Upper lobe of right lung (tissue), 1 donor: ENCODE measurements around the gene FILIP1L. TPM values are rescaled to one million over a fixed set of nuclear protein-coding genes. Genes with fewer than 3 reads are reported as not detected.

ENCODE experiments used
- ATAC-seq: fragments of 200-7000 bp; cut with Tn5 transposase; one replicate; pipeline ENCODE4 v1.9.1; 2020; ENCODE audit warnings: mild to moderate bottlenecking, moderate library complexity
- DNase-seq: peaks from one replicate; pipeline ENCODE4 v3.0.0-alpha.2; 2020
- H3K27ac ChIP-seq: fragments of 200-600 bp; one replicate; pipeline ENCODE4 v1.8.0; 2022
- H3K27me3 ChIP-seq: fragments of 200-600 bp; one replicate; pipeline ENCODE4 v1.8.0; 2022; ENCODE audit warnings: mild to moderate bottlenecking
- H3K36me3 ChIP-seq: fragments of 200-600 bp; one replicate; pipeline ENCODE4 v1.8.0; 2022
- H3K4me1 ChIP-seq: fragments of 200-600 bp; one replicate; pipeline ENCODE4 v1.8.0; 2022
- H3K4me3 ChIP-seq: fragments of 200-600 bp; one replicate; pipeline ENCODE4 v1.8.0; 2022; ENCODE audit warnings: mild to moderate bottlenecking
- H3K9me3 ChIP-seq: fragments of 200-600 bp; one replicate; pipeline ENCODE4 v1.8.0; 2022
- intact Hi-C: fragments of 100-400 bp; cut with DNase I; formaldehyde crosslinking; loops from one replicate; pipeline ENCODE4 v1.11.0; 2022
- total RNA-seq: library from RNA; stranded (reverse); fragmentation: NEBNext Ultra II Directional; extraction: Animal tissue kit (Norgen Biotek cat#: 25700); gene quantifications from one replicate; pipeline ENCODE4 v1.2.1, GENCODE V29; 2021
- TF ChIP-seq, protein P1 (sequence below): fragments of 200-600 bp; IDR thresholded peaks from one replicate; pipeline ENCODE4 v1.8.0; 2022; ENCODE audit warnings: antibody characterized with exemption
- donor health status: DM: no; HTN: yes; CAD: no; lungs with severe emphysema.

FILIP1L gene
- total RNA-seq, 1 donor from 2014 or later: 43.2 TPM

DNA sequence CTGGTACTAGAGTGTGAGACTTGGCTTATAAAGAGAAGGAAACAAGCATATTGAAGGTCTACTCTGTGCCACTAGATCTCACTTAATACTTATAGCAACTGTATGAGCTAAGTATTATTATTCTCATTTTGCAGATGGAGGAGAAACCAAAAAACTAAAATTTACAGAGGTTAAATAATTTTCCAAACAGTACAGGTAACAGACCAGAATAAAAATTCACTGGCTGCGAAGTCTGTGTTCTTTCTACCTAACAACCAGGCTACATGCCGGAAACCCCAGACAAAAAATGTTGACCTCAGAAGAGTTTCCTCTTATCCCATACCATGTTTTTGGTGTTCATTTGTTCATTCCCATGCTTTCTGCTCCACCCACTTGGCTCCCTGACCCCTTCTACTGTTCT, 250.0 kb downstream of the FILIP1L start:
- no peak overlapping the region for H3K27ac ChIP-seq

DNA sequence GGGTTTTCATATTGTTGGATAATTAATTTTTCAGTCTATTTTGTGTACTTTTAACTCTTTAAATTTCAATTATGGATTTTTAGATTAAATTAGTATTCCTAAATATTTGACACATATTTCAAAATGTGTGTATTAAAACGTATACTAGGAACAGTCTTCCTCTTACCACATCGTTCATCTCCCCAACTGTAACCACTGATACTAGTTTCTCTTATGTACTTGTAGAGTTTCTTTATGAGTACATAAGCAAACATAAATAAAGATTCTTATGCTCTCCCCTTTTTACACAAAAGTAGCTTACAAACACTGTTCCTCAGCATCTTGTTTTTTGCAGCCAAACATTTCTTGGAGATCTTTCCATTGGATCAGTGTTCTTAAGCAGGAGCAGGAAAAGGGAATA, 250.7 kb downstream of the FILIP1L start:
- Histone ChIP-seq H3K9me3 (no peaks in the 10 kb centered on the region), H3K4me1 (peaks cover 25% of the 10 kb centered on the region), H3K27me3 (no peaks in the 10 kb centered on the region), H3K4me3 (no peak overlapping the region), H3K36me3 (peaks cover 15% of the 10 kb centered on the region), H3K27ac (no peak overlapping the region)
- intact Hi-C loops: no loop called here
- TF ChIP-seq, protein P1, sequence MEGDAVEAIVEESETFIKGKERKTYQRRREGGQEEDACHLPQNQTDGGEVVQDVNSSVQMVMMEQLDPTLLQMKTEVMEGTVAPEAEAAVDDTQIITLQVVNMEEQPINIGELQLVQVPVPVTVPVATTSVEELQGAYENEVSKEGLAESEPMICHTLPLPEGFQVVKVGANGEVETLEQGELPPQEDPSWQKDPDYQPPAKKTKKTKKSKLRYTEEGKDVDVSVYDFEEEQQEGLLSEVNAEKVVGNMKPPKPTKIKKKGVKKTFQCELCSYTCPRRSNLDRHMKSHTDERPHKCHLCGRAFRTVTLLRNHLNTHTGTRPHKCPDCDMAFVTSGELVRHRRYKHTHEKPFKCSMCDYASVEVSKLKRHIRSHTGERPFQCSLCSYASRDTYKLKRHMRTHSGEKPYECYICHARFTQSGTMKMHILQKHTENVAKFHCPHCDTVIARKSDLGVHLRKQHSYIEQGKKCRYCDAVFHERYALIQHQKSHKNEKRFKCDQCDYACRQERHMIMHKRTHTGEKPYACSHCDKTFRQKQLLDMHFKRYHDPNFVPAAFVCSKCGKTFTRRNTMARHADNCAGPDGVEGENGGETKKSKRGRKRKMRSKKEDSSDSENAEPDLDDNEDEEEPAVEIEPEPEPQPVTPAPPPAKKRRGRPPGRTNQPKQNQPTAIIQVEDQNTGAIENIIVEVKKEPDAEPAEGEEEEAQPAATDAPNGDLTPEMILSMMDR: no peak
- DNase-seq (no peak), ATAC-seq (no peak)

More for the DNA sequence above, 250.0 kb downstream of the FILIP1L start:
- Histone ChIP-seq H3K9me3 (no peaks in the 10 kb centered on the region), H3K36me3 (peaks cover 15% of the 10 kb centered on the region), H3K4me3 (no peak overlapping the region), H3K27me3 (no peaks in the 10 kb centered on the region), H3K4me1 (peaks cover 25% of the 10 kb centered on the region)
- TF ChIP-seq, protein P1: no peak
- intact Hi-C loops: no loop called here
- DNase-seq: no peak
- no peak for ATAC-seq

DNA sequence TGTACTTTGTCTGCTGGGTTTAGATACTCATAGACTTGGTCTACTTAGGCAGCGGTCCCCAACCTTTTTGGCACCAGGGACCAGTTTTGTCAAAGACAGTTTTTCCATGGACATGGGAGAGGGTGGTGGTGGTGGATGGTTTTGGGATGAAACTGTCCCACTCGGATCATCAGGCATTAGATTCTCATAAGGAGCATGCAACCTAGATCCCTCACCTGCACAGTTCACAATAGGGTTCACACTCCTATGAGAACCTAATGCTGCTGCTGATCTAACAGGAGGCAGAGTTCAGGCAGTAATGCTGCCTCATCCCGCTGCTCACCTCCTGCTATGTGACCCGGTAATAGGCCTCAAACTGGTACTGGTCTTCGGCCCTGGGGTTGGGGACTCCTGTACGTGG, 251.3 kb downstream of the FILIP1L start:
- DNase-seq (no peak), ATAC-seq (no peak)
- H3K27ac ChIP-seq: no peak overlapping the region
- peaks cover 25% of the 10 kb centered on the region for H3K4me1 ChIP-seq
- TF ChIP-seq, protein P1: no peak
- H3K36me3 ChIP-seq: peaks cover 21% of the 10 kb centered on the region
- H3K9me3 ChIP-seq: no peaks in the 10 kb centered on the region
- no peaks in the 10 kb centered on the region for H3K27me3 ChIP-seq
- H3K4me3 ChIP-seq: no peak overlapping the region
- intact Hi-C loops: no loop called here

DNA sequence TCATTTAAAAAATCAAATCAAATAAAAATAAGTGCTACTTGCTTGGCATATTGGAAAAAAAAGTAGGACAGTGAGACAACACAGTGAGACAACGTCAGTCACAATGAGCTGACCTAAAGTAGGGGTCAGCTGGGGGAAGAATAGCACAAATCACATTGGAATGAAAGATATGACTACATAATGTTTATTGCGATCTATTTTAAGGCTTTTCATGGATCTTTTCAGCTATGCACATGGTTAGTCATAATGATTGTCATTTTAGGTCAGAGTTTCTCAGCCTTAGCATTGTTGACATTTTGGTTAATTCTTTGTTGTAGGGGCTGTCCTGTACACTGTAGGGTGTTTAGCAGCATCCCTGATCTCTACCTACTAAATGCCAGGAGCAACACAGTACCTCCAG, 252.1 kb downstream of the FILIP1L start:
- Histone ChIP-seq H3K27me3 (no peaks in the 10 kb centered on the region), H3K4me3 (no peak overlapping the region)
- intact Hi-C loops: no loop called here

DNA sequence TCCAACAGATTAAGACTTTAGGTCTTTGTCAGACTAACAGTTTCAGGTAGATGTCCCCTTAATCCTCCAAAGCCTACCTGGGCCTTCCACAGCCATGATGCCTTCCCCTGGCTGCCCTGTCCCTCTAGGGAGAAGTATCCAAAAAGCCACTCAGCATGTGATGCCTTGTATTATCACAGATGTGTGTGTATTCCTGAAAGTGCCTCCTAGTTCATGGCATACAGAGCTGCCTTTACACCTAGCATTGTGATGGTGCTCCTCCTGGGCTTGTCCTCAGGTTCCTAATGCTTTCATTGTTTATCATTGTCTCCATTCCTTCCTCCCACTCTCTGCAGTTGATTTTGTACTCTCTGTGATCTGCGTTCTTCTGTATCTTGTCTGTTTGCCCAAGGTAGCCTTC, 253.1 kb downstream of the FILIP1L start:
- ATAC-seq (no peak), DNase-seq (no peak)
- intact Hi-C loops: no loop called here
- Histone ChIP-seq H3K27ac (no peak overlapping the region), H3K27me3 (no peaks in the 10 kb centered on the region), H3K9me3 (no peaks in the 10 kb centered on the region), H3K4me1 (peaks cover 16% of the 10 kb centered on the region), H3K36me3 (peaks cover 23% of the 10 kb centered on the region), H3K4me3 (no peak overlapping the region)
- TF ChIP-seq, protein P1: no peak

More for the DNA sequence above, 252.1 kb downstream of the FILIP1L start:
- Histone ChIP-seq H3K9me3 (no peaks in the 10 kb centered on the region), H3K36me3 (peaks cover 23% of the 10 kb centered on the region), H3K4me1 (peaks cover 22% of the 10 kb centered on the region), H3K27ac (no peak overlapping the region)
- DNase-seq: no peak
- no peak for ATAC-seq
- TF ChIP-seq, protein P1: no peak

DNA sequence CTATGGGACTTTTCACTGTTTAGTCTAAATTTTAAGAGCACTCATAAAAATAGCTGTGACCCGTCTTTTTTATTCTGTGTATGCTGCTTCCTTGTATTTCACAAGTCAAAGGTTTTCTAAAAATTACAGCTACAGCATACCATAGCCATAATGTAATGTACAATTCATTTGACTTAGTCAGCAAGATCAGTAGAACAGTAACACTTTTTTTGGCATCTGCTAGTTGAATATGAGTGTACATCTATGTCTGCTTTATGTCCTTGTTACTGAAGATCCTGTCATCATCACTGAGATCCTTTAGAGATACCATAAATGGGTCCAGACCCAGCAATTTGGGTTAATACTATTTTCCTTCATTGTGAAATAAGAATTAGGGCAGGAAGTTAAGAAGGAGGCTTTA, 254.5 kb downstream of the FILIP1L start:
- ATAC-seq: no peak
- Histone ChIP-seq H3K4me3 (no peak overlapping the region), H3K27me3 (no peaks in the 10 kb centered on the region), H3K36me3 (peaks cover 23% of the 10 kb centered on the region), H3K27ac (no peak overlapping the region), H3K9me3 (no peaks in the 10 kb centered on the region), H3K4me1 (peaks cover 8% of the 10 kb centered on the region)
- intact Hi-C loops: no loop called here
- TF ChIP-seq, protein P1: no peak
- no peak for DNase-seq
